ENCODE measurements around the gene KCNIP4. TPM values are rescaled to one million over a fixed set of nuclear protein-coding genes. Genes with fewer than 3 reads are reported as not detected.

KCNIP4 gene
- total RNA-seq, 1 donor, result 1.7 TPM

DNA sequence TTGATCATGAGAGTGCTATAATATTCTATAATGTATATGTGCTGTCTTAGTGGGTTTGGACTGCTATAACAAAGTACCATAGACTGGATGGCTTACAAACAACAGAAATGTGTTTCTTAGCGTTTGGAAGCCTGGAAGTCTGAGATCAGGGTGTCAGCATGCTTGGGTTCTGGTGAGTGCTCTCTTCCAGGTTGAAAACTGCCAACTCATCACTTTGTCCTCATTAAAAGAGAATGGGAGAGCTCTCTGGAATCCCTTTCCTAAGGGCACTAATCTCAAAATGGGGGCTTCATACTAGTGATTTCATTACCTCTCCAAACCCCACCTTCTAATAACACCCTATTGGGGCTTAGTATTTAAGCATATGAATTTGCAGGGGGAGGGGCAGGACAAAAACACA is 33.5 kb upstream of the KCNIP4 start:
- no peak for DNase-seq (ENCODE audit: low read depth)
- TF ChIP-seq, protein P1, sequence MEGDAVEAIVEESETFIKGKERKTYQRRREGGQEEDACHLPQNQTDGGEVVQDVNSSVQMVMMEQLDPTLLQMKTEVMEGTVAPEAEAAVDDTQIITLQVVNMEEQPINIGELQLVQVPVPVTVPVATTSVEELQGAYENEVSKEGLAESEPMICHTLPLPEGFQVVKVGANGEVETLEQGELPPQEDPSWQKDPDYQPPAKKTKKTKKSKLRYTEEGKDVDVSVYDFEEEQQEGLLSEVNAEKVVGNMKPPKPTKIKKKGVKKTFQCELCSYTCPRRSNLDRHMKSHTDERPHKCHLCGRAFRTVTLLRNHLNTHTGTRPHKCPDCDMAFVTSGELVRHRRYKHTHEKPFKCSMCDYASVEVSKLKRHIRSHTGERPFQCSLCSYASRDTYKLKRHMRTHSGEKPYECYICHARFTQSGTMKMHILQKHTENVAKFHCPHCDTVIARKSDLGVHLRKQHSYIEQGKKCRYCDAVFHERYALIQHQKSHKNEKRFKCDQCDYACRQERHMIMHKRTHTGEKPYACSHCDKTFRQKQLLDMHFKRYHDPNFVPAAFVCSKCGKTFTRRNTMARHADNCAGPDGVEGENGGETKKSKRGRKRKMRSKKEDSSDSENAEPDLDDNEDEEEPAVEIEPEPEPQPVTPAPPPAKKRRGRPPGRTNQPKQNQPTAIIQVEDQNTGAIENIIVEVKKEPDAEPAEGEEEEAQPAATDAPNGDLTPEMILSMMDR (IDR thresholded peaks at IDR 0.05; ENCODE audit: insufficient read depth, low read length), result no peak
- H3K4me3 ChIP-seq (ENCODE audit: low read depth, low read length), result no peak overlapping the region

DNA sequence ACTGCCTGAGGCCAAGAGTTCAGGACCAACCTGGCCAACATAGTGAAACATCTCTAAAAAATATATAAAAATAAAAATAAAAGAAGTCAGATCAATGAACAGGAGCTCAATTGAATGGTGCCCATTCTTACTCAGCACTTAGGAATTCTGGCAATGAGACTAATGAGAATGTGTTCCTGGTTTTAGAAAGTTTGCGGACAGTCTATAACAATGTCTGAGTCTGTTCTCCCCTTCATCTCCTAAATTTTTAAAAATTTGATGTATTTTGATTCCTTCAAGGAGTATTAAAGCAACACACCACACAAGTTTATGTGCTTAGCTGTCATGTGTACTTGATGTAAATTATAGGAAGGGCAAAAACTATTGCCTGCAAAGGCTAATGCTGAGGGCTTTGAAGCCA is 30.6 kb upstream of the KCNIP4 start:
- TF ChIP-seq, protein P1 (IDR thresholded peaks at IDR 0.05; ENCODE audit: insufficient read depth, low read length), result no peak
- no peak for DNase-seq (ENCODE audit: low read depth)
- H3K4me3 ChIP-seq (ENCODE audit: low read depth, low read length), result no peak overlapping the region

DNA sequence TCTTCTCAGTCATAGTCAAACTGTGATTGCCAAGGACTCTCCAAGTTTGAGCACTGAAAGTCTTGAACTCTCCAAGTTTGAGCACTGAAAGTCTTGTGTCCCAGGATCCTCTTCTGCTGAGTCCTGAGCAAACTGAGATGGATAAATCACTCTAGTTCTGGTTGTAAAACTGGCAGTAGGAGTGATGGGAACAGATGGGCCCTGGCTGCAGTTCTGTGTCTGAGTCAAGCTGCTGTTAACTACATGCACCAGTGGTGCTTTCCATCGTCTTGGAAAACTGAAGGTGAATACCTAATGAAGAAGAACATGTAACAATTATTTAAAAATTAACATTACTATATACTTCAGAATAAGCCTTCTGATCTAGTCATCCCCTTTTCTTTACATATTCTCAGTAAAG is 27.6 kb upstream of the KCNIP4 start:
- no peak for DNase-seq (ENCODE audit: low read depth)
- TF ChIP-seq, protein P1 (IDR thresholded peaks at IDR 0.05; ENCODE audit: insufficient read depth, low read length), result no peak
- no peak overlapping the region for H3K4me3 ChIP-seq (ENCODE audit: low read depth, low read length)

DNA sequence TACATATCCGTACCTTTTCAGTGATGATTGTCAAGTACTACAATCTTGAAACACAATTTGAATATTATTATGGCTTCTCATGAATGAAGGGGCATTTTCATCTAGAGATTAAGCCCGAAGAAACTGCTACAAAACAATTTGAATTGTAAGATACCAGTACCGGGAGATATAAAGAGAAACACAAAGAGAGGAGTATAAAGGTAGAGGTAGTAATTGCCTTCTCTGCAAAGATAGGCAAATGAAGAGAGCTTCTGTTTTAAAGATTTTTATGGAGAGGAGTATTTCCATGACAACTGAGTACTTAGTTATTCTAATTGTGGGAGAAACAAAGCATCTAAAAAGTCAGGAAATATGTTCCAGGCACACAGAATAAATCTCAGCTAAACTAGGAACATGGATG is 25.3 kb upstream of the KCNIP4 start:
- DNase-seq (ENCODE audit: low read depth), result no peak
- TF ChIP-seq, protein P1 (IDR thresholded peaks at IDR 0.05; ENCODE audit: insufficient read depth, low read length), result no peak
- H3K4me3 ChIP-seq (ENCODE audit: low read depth, low read length), result no peak overlapping the region

DNA sequence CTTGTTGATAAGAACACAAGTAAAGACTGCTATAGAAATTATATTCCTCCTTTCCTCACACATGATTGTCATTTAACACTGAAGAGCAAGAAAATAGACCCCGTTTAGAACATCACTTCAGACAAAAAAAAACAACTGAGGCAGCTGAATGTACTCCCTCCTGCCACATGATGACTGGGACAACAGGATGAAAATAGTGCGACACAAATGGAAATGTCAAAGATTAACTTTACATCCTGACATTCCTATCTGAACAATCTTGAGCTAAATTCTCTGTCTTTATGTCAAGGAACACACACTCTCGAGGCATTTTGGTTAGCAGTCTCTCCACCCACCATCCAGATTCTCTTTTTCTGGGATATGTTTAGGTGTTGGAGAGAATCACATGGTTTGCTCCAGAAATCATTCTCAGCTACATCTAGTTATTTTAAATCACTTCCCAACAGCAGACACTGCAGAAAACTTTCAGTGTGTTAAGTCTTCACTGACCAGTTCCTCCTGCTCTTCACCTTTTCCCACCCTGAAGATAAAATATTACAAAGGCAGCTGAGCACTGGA is 16.3 kb upstream of the KCNIP4 start:
- DNase-seq (ENCODE audit: low read depth), result no peak
- TF ChIP-seq, protein P1 (IDR thresholded peaks at IDR 0.05; ENCODE audit: insufficient read depth, low read length), result no peak

DNA sequence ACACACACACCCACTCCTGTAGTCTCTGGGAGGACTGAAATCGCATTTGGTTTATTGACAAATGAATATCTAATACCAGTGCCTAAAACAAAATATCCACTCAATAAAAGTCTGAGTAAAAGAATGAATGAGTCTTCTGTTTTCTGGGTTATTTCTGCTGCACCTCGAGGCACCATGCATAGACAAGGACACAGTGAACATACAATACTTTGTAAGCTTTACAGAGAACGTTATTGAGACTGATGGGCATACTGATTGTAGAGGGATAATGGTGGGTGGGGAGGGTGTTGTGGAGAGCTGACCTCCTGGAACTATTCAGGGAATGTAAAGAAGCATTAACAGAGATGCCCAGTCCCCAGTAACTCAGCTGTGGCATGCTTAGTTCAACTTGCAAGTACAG is 14.1 kb upstream of the KCNIP4 start:
- no peak overlapping the region for H3K4me3 ChIP-seq (ENCODE audit: low read depth, low read length)

More for the DNA sequence above, 16.3 kb upstream of the KCNIP4 start:
- H3K4me3 ChIP-seq (ENCODE audit: low read depth, low read length), result no peak overlapping the region

More for the DNA sequence above, 14.1 kb upstream of the KCNIP4 start:
- DNase-seq (ENCODE audit: low read depth), result no peak
- TF ChIP-seq, protein P1 (IDR thresholded peaks at IDR 0.05; ENCODE audit: insufficient read depth, low read length), result no peak
